Panc1 (cell line): Measurements from ENCODE around the gene INF2. TPM values are rescaled to one million over a fixed set of nuclear protein-coding genes. Genes with fewer than 3 reads are reported as not detected.

Experiments used
- ATAC-seq: fragments of 200-7000 bp; cut with Tn5 transposase; 2 replicates; pipeline ENCODE4 v1.9.1; 2020; ENCODE audit warnings: mild to moderate bottlenecking, moderate library complexity
- BruUV-seq: library from RNA; stranded (reverse); fragments of 400-500 nt; replicated peaks from 2 replicates; lab custom pipeline; 2021; lab: Mats Ljungman, UMichigan
- CTCF ChIA-PET: fragments of 300-600 bp; sonication (Branson Sonifier 250); formaldehyde crosslinking; loops from one replicate; lab custom pipeline; 2022; ENCODE audit warnings: antibody characterized with exemption; lab: Charles Lee
- POLR2A ChIA-PET: fragments of 300-600 bp; sonication (Branson Sonifier 250); formaldehyde crosslinking; loops from one replicate; lab custom pipeline; 2022; ENCODE audit warnings: antibody characterized with exemption; lab: Charles Lee
- DNase-seq: peaks from one replicate; pipeline ENCODE4 v3.0.0-alpha.2; 2010; ENCODE audit warnings: low read depth, low spot score
- H3K27ac ChIP-seq: 2 replicates; pipeline ENCODE4 v1.5.1; 2011; ENCODE audit warnings: mild to moderate bottlenecking, low read length, inconsistent platforms
- H3K27me3 ChIP-seq: fragments of 200-500 bp; sonication (Bioruptor generic); 2 replicates; pipeline ENCODE4 v1.6.0; 2014; ENCODE audit warnings: low read length, inconsistent platforms; ENCODE audit not compliant: control insufficient read depth, insufficient read depth
- H3K36me3 ChIP-seq: fragments of 200-500 bp; sonication (Bioruptor generic); 2 replicates; pipeline ENCODE4 v1.5.1; 2014; ENCODE audit warnings: inconsistent platforms, mild to moderate bottlenecking, low read length, moderate library complexity; ENCODE audit not compliant: control insufficient read depth, insufficient read depth
- H3K4me1 ChIP-seq: 2 replicates; pipeline ENCODE4 v1.5.1; 2011; ENCODE audit warnings: inconsistent platforms, mild to moderate bottlenecking, low read length, moderate library complexity; ENCODE audit not compliant: control insufficient read depth, insufficient read depth
- H3K4me3 ChIP-seq, 2 experiments: 2 replicates each; pipeline ENCODE4 v1.5.1; 2011 to 2012; ENCODE audit warnings: low read depth in 2 of 2, low read length in 2 of 2, mild to moderate bottlenecking in 2 of 2, inconsistent platforms in 1 of 2, moderate library complexity in 1 of 2
- H3K9me3 ChIP-seq: fragments of 200-500 bp; sonication (Bioruptor generic); 2 replicates; pipeline ENCODE4 v1.5.1; 2014; ENCODE audit warnings: low read depth, mild to moderate bottlenecking, inconsistent platforms, low read length, moderate library complexity; ENCODE audit not compliant: control insufficient read depth, insufficient read depth
- CTCF ChIP-seq: fragments of 450-650 bp; IDR thresholded peaks from 2 replicates; pipeline ENCODE4 v1.5.1; 2017; ENCODE audit warnings: mild to moderate bottlenecking
- POLR2AphosphoS5 ChIP-seq: IDR thresholded peaks from 2 replicates; pipeline ENCODE4 v1.6.1; 2012; ENCODE audit warnings: mild to moderate bottlenecking, low read depth, low read length, moderate library complexity
- SIN3A ChIP-seq: IDR thresholded peaks from 2 replicates; pipeline ENCODE4 v1.6.1; 2012; ENCODE audit warnings: low read depth, mild to moderate bottlenecking, low read length, moderate library complexity, borderline replicate concordance; ENCODE audit not compliant: insufficient read depth
- TCF7L2 ChIP-seq: IDR thresholded peaks from 2 replicates; pipeline ENCODE4 v1.6.1; 2011; ENCODE audit warnings: mild to moderate bottlenecking, low read depth, low read length, inconsistent platforms
- in situ Hi-C: cut with HindIII; loops from 2 replicates; pipeline ENCODE4 v1.10.0; 2016; ENCODE audit warnings: low sequenced_read_pairs, low pct_unique_long_range_greater_than_20kb
- intact Hi-C: fragments of 100-400 bp; cut with micrococcal nuclease; formaldehyde crosslinking; loops from one replicate; pipeline ENCODE4 v1.10.0; 2022; ENCODE audit not compliant: unreplicated experiment
- total RNA-seq: library from RNA; stranded (reverse); gene quantifications from one replicate; pipeline ENCODE4 v1.2.1, GENCODE V29; 2021; ENCODE audit not compliant: unreplicated experiment
- TF ChIP-seq, protein P1 (sequence below), 2 experiments: IDR thresholded peaks; 2 replicates each; pipeline ENCODE4 v1.6.1; 2011 to 2012; ENCODE audit warnings: low read depth in 2 of 2, control low read depth in 1 of 2, low read length in 1 of 2, mild to moderate bottlenecking in 1 of 2, moderate library complexity in 1 of 2; ENCODE audit not compliant: insufficient read depth in 1 of 2

Gene INF2
- total RNA-seq, 1 experiment from 2014 or later = 195 TPM

GRCh38 chr14:104746071-104746545 lies 56.7 kb downstream of the INF2 start:
- no peak overlapping the region for H3K4me3 ChIP-seq
- ChIA-PET POLR2A (no interaction called here), CTCF (no interaction called here)
- no peak overlapping the region for H3K27ac ChIP-seq
- DNase-seq = no peak
- H3K9me3 ChIP-seq = no peaks in the 10 kb centered on the region
- ATAC-seq = no peak
- H3K27me3 ChIP-seq = no peaks in the 10 kb centered on the region
- no TSS peak for BruUV-seq
- TF ChIP-seq CTCF (no peak), POLR2AphosphoS5 (no peak), TCF7L2 (no peak), SIN3A (no peak)
- TF ChIP-seq, protein P1, sequence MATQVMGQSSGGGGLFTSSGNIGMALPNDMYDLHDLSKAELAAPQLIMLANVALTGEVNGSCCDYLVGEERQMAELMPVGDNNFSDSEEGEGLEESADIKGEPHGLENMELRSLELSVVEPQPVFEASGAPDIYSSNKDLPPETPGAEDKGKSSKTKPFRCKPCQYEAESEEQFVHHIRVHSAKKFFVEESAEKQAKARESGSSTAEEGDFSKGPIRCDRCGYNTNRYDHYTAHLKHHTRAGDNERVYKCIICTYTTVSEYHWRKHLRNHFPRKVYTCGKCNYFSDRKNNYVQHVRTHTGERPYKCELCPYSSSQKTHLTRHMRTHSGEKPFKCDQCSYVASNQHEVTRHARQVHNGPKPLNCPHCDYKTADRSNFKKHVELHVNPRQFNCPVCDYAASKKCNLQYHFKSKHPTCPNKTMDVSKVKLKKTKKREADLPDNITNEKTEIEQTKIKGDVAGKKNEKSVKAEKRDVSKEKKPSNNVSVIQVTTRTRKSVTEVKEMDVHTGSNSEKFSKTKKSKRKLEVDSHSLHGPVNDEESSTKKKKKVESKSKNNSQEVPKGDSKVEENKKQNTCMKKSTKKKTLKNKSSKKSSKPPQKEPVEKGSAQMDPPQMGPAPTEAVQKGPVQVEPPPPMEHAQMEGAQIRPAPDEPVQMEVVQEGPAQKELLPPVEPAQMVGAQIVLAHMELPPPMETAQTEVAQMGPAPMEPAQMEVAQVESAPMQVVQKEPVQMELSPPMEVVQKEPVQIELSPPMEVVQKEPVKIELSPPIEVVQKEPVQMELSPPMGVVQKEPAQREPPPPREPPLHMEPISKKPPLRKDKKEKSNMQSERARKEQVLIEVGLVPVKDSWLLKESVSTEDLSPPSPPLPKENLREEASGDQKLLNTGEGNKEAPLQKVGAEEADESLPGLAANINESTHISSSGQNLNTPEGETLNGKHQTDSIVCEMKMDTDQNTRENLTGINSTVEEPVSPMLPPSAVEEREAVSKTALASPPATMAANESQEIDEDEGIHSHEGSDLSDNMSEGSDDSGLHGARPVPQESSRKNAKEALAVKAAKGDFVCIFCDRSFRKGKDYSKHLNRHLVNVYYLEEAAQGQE (IDR thresholded peaks at IDR 0.05; ENCODE audit: insufficient read depth in 1 of 2, low read depth in 2 of 2, low read length in 1 of 2) = no peak
- no peaks in the 10 kb centered on the region for H3K36me3 ChIP-seq
- intact Hi-C loops (no loop called here), in situ Hi-C loops (no loop called here)
- H3K4me1 ChIP-seq = peaks cover 10% of the 10 kb centered on the region

DNA sequence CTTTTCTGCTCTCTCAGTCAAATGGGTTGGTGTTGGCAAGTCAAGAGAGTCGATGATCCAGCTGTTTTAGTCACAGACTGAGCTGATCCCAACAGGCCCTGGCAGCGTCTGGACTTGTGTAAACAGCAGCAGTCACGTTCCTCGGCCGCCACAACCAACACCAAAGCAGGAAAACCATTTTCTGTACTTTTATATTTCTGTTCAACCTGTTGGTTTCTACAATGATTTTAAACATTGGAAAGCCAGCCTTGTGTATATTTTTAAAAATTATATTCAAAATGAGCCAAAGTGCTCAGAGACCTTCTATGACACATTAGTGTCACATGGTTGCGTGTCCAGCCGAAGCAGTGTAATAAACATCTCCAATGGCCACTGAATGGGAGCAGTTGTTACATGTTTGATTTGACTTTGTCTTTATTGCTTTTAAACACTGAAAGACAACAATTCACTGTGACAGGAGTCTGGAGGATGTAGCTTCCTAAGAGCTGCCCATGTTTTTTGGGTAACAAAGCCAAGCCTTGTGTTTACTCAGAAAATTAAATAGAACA lies 57.6 kb downstream of the INF2 start:
- no peaks in the 10 kb centered on the region for H3K27me3 ChIP-seq
- ChIA-PET POLR2A (no interaction called here), CTCF (no interaction called here)
- H3K36me3 ChIP-seq = no peaks in the 10 kb centered on the region
- H3K4me3 ChIP-seq = no peak overlapping the region
- in situ Hi-C loops = no loop called here
- H3K4me1 ChIP-seq = peaks cover 10% of the 10 kb centered on the region
- no peaks in the 10 kb centered on the region for H3K9me3 ChIP-seq
- BruUV-seq = no TSS peak
- intact Hi-C loops = no loop called here
- H3K27ac ChIP-seq = no peak overlapping the region
- ATAC-seq = no peak
- DNase-seq = no peak
- TF ChIP-seq POLR2AphosphoS5 = no peak
- TF ChIP-seq TCF7L2 = no peak
- TF ChIP-seq SIN3A = no peak
- TF ChIP-seq CTCF = no peak
- TF ChIP-seq, protein P1 (IDR thresholded peaks at IDR 0.05; ENCODE audit: insufficient read depth in 1 of 2, low read depth in 2 of 2, low read length in 1 of 2) = no peak
